SKM-1 treated with dmso at 0.1 percent for 144 hours (cell line): Measurements from ENCODE around the gene CAV1.

ENCODE experiments used
- DNase-seq: peaks from one replicate; lab custom pipeline; 2025; ENCODE audit not compliant: unreplicated experiment; lab: John Stamatoyannopoulos, UW

CAV1 gene

GRCh38 chr7:116553168-116553964 lies 28.5 kb downstream of the CAV1 start:
- no peak for DNase-seq

- DNase-seq, result no peak
These were observed 29.6 kb downstream of the CAV1 start for GRCh38 chr7:116554436-116554835.

- no peak for DNase-seq
These were observed 30.1 kb downstream of the CAV1 start for GRCh38 chr7:116554911-116555310.

GRCh38 chr7:116557066-116557585 lies 32.3 kb downstream of the CAV1 start:
- no peak for DNase-seq

- DNase-seq, result no peak
These were observed 33.1 kb downstream of the CAV1 start for GRCh38 chr7:116557901-116558300.

- DNase-seq, result no peak
These were observed 35.5 kb downstream of the CAV1 start for GRCh38 chr7:116560021-116560970.

GRCh38 chr7:116561697-116562483 lies 37.1 kb downstream of the CAV1 start:
- no peak for DNase-seq

GRCh38 chr7:116562529-116563121 lies 37.8 kb downstream of the CAV1 start:
- no peak for DNase-seq

GRCh38 chr7:116565981-116566380 lies 41.1 kb downstream of the CAV1 start:
- DNase-seq, result no peak

- DNase-seq, result no peak
These were observed 41.8 kb downstream of the CAV1 start for GRCh38 chr7:116566666-116567065.

GRCh38 chr7:116569737-116570136 lies 44.9 kb downstream of the CAV1 start:
- DNase-seq, result no peak

- DNase-seq, result no peak
These were observed 45.5 kb downstream of the CAV1 start for GRCh38 chr7:116570306-116570705.

GRCh38 chr7:116571037-116571436 lies 46.2 kb downstream of the CAV1 start:
- DNase-seq, result no peak

GRCh38 chr7:116571552-116571951 lies 46.7 kb downstream of the CAV1 start:
- no peak for DNase-seq

GRCh38 chr7:116572036-116572435 lies 47.2 kb downstream of the CAV1 start:
- no peak for DNase-seq

GRCh38 chr7:116573541-116573940 lies 48.7 kb downstream of the CAV1 start:
- no peak for DNase-seq

GRCh38 chr7:116574025-116574822 lies 49.4 kb downstream of the CAV1 start:
- DNase-seq, result no peak

GRCh38 chr7:116575853-116576252 lies 51.0 kb downstream of the CAV1 start:
- no peak for DNase-seq

- DNase-seq, result no peak
These were observed 51.8 kb downstream of the CAV1 start for GRCh38 chr7:116576350-116577319.
